GM12873 (cell line): ENCODE data around the gene FAM47E.

Experiments
- CTCF ChIP-seq: IDR thresholded peaks from 2 replicates; pipeline ENCODE4 v1.5.1; 2012; ENCODE audit warnings: low read depth, mild to moderate bottlenecking, moderate library complexity, low read length, control low read depth; ENCODE audit not compliant: insufficient read depth; ENCODE audit errors: missing control alignments

Gene FAM47E

GRCh38 chr4:76296286-76296820, 44.8 kb downstream of the FAM47E start:
- TF ChIP-seq CTCF: no peak

- TF ChIP-seq CTCF: no peak
These were observed 46.7 kb downstream of the FAM47E start for GRCh38 chr4:76298227-76298626.

GRCh38 chr4:76300012-76300411, 48.5 kb downstream of the FAM47E start:
- no peak for TF ChIP-seq CTCF

GRCh38 chr4:76301068-76301774, 49.7 kb downstream of the FAM47E start:
- TF ChIP-seq CTCF: no peak

GRCh38 chr4:76301775-76302162, 50.2 kb downstream of the FAM47E start:
- TF ChIP-seq CTCF: no peak

GRCh38 chr4:76302826-76303438, 51.4 kb downstream of the FAM47E start:
- no peak for TF ChIP-seq CTCF

GRCh38 chr4:76305033-76305687, 53.6 kb downstream of the FAM47E start:
- no peak for TF ChIP-seq CTCF
